Panc1 (cell line): ENCODE data around the gene TTC28. TPM values are rescaled to one million over a fixed set of nuclear protein-coding genes. Genes with fewer than 3 reads are reported as not detected.

Source experiments
- ATAC-seq: fragments of 200-7000 bp; cut with Tn5 transposase; 2 replicates; pipeline ENCODE4 v1.9.1; 2020; ENCODE audit warnings: mild to moderate bottlenecking, moderate library complexity
- BruUV-seq: library from RNA; stranded (reverse); fragments of 400-500 nt; replicated peaks from 2 replicates; lab custom pipeline; 2021; lab: Mats Ljungman, UMichigan
- CTCF ChIA-PET: fragments of 300-600 bp; sonication (Branson Sonifier 250); formaldehyde crosslinking; loops from one replicate; lab custom pipeline; 2022; ENCODE audit warnings: antibody characterized with exemption; lab: Charles Lee
- POLR2A ChIA-PET: fragments of 300-600 bp; sonication (Branson Sonifier 250); formaldehyde crosslinking; loops from one replicate; lab custom pipeline; 2022; ENCODE audit warnings: antibody characterized with exemption; lab: Charles Lee
- DNase-seq: peaks from one replicate; pipeline ENCODE4 v3.0.0-alpha.2; 2010; ENCODE audit warnings: low read depth, low spot score
- H3K27ac ChIP-seq: 2 replicates; pipeline ENCODE4 v1.5.1; 2011; ENCODE audit warnings: mild to moderate bottlenecking, low read length, inconsistent platforms
- H3K27me3 ChIP-seq: fragments of 200-500 bp; sonication (Bioruptor generic); 2 replicates; pipeline ENCODE4 v1.6.0; 2014; ENCODE audit warnings: low read length, inconsistent platforms; ENCODE audit not compliant: control insufficient read depth, insufficient read depth
- H3K36me3 ChIP-seq: fragments of 200-500 bp; sonication (Bioruptor generic); 2 replicates; pipeline ENCODE4 v1.5.1; 2014; ENCODE audit warnings: inconsistent platforms, mild to moderate bottlenecking, low read length, moderate library complexity; ENCODE audit not compliant: control insufficient read depth, insufficient read depth
- H3K4me1 ChIP-seq: 2 replicates; pipeline ENCODE4 v1.5.1; 2011; ENCODE audit warnings: inconsistent platforms, mild to moderate bottlenecking, low read length, moderate library complexity; ENCODE audit not compliant: control insufficient read depth, insufficient read depth
- H3K4me3 ChIP-seq, 2 experiments: 2 replicates each; pipeline ENCODE4 v1.5.1; 2011 to 2012; ENCODE audit warnings: low read depth in 2 of 2, low read length in 2 of 2, mild to moderate bottlenecking in 2 of 2, inconsistent platforms in 1 of 2, moderate library complexity in 1 of 2
- H3K9me3 ChIP-seq: fragments of 200-500 bp; sonication (Bioruptor generic); 2 replicates; pipeline ENCODE4 v1.5.1; 2014; ENCODE audit warnings: low read depth, mild to moderate bottlenecking, inconsistent platforms, low read length, moderate library complexity; ENCODE audit not compliant: control insufficient read depth, insufficient read depth
- CTCF ChIP-seq: fragments of 450-650 bp; IDR thresholded peaks from 2 replicates; pipeline ENCODE4 v1.5.1; 2017; ENCODE audit warnings: mild to moderate bottlenecking
- POLR2AphosphoS5 ChIP-seq: IDR thresholded peaks from 2 replicates; pipeline ENCODE4 v1.6.1; 2012; ENCODE audit warnings: mild to moderate bottlenecking, low read depth, low read length, moderate library complexity
- SIN3A ChIP-seq: IDR thresholded peaks from 2 replicates; pipeline ENCODE4 v1.6.1; 2012; ENCODE audit warnings: low read depth, mild to moderate bottlenecking, low read length, moderate library complexity, borderline replicate concordance; ENCODE audit not compliant: insufficient read depth
- TCF7L2 ChIP-seq: IDR thresholded peaks from 2 replicates; pipeline ENCODE4 v1.6.1; 2011; ENCODE audit warnings: mild to moderate bottlenecking, low read depth, low read length, inconsistent platforms
- in situ Hi-C: cut with HindIII; loops from 2 replicates; pipeline ENCODE4 v1.10.0; 2016; ENCODE audit warnings: low sequenced_read_pairs, low pct_unique_long_range_greater_than_20kb
- intact Hi-C: fragments of 100-400 bp; cut with micrococcal nuclease; formaldehyde crosslinking; loops from one replicate; pipeline ENCODE4 v1.10.0; 2022; ENCODE audit not compliant: unreplicated experiment
- total RNA-seq: library from RNA; stranded (reverse); gene quantifications from one replicate; pipeline ENCODE4 v1.2.1, GENCODE V29; 2021; ENCODE audit not compliant: unreplicated experiment
- TF ChIP-seq, protein P1 (sequence below), 2 experiments: IDR thresholded peaks; 2 replicates each; pipeline ENCODE4 v1.6.1; 2011 to 2012; ENCODE audit warnings: low read depth in 2 of 2, control low read depth in 1 of 2, low read length in 1 of 2, mild to moderate bottlenecking in 1 of 2, moderate library complexity in 1 of 2; ENCODE audit not compliant: insufficient read depth in 1 of 2

Gene TTC28
- total RNA-seq, 1 experiment from 2014 or later = 24.8 TPM

DNA sequence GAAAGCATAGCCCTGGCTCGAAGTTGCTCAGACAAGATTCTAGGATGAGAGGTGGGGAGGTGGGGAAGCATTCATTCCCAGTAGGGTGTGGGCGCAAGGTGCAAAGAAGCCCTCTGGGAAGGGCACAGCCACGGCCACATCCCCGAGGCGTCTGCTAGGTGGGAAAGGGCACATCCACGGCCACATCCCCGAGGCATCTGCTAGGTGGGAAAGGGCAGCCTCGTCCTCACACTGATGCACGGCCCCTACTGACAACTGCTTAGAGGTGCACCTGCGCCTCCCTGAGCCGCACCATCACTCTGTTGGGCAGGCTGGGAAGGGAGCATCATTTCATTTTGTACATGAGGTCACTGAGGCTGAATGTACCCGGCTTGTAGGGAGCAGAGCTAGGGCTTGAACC, 666.0 kb downstream of the TTC28 start:
- Histone ChIP-seq H3K36me3 (no peaks in the 10 kb centered on the region), H3K27me3 (no peaks in the 10 kb centered on the region), H3K9me3 (no peaks in the 10 kb centered on the region), H3K4me1 (no peaks in the 10 kb centered on the region), H3K27ac (no peak overlapping the region), H3K4me3 (no peak overlapping the region)
- intact Hi-C loops = no loop called here
- DNase-seq (no peak), ATAC-seq (no peak)
- CTCF ChIA-PET = no interaction called here
- BruUV-seq = no TSS peak
- TF ChIP-seq, protein P1, sequence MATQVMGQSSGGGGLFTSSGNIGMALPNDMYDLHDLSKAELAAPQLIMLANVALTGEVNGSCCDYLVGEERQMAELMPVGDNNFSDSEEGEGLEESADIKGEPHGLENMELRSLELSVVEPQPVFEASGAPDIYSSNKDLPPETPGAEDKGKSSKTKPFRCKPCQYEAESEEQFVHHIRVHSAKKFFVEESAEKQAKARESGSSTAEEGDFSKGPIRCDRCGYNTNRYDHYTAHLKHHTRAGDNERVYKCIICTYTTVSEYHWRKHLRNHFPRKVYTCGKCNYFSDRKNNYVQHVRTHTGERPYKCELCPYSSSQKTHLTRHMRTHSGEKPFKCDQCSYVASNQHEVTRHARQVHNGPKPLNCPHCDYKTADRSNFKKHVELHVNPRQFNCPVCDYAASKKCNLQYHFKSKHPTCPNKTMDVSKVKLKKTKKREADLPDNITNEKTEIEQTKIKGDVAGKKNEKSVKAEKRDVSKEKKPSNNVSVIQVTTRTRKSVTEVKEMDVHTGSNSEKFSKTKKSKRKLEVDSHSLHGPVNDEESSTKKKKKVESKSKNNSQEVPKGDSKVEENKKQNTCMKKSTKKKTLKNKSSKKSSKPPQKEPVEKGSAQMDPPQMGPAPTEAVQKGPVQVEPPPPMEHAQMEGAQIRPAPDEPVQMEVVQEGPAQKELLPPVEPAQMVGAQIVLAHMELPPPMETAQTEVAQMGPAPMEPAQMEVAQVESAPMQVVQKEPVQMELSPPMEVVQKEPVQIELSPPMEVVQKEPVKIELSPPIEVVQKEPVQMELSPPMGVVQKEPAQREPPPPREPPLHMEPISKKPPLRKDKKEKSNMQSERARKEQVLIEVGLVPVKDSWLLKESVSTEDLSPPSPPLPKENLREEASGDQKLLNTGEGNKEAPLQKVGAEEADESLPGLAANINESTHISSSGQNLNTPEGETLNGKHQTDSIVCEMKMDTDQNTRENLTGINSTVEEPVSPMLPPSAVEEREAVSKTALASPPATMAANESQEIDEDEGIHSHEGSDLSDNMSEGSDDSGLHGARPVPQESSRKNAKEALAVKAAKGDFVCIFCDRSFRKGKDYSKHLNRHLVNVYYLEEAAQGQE (IDR thresholded peaks at IDR 0.05; ENCODE audit: insufficient read depth in 1 of 2, low read depth in 2 of 2, low read length in 1 of 2) = no peak
- TF ChIP-seq POLR2AphosphoS5 (no peak), SIN3A (no peak), TCF7L2 (no peak), CTCF (no peak)
- POLR2A ChIA-PET = no interaction called here
- in situ Hi-C loops = no loop called here

DNA sequence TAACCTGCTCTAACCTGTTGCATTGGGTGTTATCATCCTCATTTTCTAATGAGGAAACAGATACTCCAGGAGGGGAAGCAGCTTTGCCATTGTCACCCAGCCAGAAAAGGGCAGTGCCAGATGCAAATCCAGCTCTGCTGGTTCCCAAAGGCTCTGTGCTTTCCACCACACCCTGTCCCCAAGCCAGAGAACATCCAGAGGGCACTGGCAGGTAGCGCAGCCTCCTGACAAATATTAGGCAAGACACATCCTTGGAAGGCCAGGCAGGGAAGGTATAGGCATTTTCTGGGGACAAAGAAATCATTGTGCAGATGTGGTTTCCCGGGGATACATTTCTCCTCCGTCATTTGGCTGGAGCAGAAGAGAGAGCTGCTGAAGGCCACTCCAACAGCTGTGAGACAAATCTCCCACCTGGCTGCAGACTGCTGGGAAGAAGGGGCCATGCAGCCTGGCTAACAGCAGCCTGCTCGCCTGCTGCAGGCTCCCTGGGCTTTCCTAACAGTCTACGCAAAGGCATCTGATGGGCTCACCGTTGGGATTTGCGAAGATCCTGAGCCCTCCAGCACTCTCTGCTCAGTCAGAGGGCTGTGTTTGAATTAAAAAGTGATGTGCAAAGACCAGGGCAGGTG, 666.7 kb downstream of the TTC28 start:
- H3K27me3 ChIP-seq = no peaks in the 10 kb centered on the region
- in situ Hi-C loops (no loop called here), intact Hi-C loops (no loop called here)
- H3K27ac ChIP-seq = no peak overlapping the region
- CTCF ChIA-PET = no interaction called here
- DNase-seq (no peak), ATAC-seq (no peak)
- H3K4me1 ChIP-seq = no peaks in the 10 kb centered on the region
- no TSS peak for BruUV-seq
- no peaks in the 10 kb centered on the region for H3K36me3 ChIP-seq
- no peak for TF ChIP-seq CTCF
- no peak for TF ChIP-seq TCF7L2
- TF ChIP-seq, protein P1 (IDR thresholded peaks at IDR 0.05; ENCODE audit: insufficient read depth in 1 of 2, low read depth in 2 of 2, low read length in 1 of 2) = no peak
- TF ChIP-seq POLR2AphosphoS5 = no peak
- TF ChIP-seq SIN3A = no peak
- no peaks in the 10 kb centered on the region for H3K9me3 ChIP-seq
- POLR2A ChIA-PET = no interaction called here
- H3K4me3 ChIP-seq = no peak overlapping the region
